ENCODE results near the gene UCK2.
A peak's percentile ranks its signal among the peaks of the same experiment; 100 is the strongest.

The UCK2 gene

GRCh38 chr1:165834881-165835280, 7.5 kb downstream of the UCK2 start:
- DNase-seq: no peak

DNA sequence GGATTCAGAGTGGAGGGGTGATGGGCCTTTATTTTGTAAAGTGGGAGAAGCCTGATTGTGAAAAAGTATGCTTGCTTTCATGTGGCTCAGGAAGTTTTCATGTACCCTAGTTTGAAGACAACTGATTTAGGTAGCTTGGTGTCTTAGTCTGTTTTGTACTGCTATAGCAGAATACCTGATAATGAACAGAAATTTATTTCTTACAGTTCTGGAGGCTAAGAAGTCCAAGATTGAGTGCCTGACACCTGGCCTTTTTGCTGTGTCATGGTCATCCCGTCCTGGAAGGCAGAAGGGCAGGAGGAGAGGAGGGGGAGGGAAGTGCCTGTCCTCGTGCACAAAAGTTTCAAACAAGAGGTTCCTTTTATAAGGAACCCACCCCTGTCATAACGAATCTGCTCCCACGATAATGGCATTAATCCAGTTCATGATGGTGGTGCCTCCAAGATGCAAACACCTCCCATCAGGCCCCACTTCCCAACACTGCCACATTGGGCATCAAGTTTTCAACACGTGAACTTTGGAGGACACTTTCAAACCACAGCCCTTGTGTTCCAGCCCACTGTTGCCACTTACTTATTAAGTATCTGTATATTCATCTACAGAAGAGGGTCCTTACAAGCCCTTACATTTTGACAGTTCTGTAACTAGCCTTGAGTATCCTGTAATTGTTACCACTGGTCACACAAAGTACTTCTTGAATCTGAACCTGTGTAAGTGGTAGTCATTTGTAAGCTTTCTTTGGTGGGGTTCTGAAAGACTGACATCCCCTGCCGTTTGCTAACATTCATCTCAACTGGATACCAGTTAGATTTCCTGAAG, 9.5 kb downstream of the UCK2 start:
- no peak for DNase-seq

- no peak for DNase-seq
Observed at GRCh38 chr1:165837838-165838364, 10.5 kb downstream of the UCK2 start.

GRCh38 chr1:165840423-165840822, 13.0 kb downstream of the UCK2 start:
- no peak for DNase-seq

DNA sequence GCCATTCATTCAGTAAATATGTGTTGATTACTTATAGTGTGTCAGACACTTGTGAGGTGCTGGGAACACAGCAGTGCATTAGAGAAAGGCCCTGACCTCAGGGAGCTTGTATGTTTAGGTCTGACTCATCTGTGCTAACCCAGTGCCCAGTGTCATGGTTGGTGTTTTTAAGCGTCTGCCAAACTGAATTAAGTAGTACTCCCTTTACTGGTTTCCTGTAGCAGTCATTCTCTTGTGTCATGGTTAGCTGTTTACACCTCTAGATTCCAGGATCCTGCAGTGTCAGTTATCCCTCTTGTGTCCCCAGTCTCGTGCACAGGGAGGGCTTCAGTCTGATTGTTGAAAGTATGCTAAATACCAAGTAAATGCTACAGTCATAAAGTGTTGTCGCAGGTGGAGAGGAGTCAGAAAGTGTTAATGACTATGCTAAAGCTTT, 14.2 kb downstream of the UCK2 start:
- no peak for DNase-seq

- DNase-seq: no peak
Observed at GRCh38 chr1:165842023-165842670, 14.7 kb downstream of the UCK2 start.

DNA sequence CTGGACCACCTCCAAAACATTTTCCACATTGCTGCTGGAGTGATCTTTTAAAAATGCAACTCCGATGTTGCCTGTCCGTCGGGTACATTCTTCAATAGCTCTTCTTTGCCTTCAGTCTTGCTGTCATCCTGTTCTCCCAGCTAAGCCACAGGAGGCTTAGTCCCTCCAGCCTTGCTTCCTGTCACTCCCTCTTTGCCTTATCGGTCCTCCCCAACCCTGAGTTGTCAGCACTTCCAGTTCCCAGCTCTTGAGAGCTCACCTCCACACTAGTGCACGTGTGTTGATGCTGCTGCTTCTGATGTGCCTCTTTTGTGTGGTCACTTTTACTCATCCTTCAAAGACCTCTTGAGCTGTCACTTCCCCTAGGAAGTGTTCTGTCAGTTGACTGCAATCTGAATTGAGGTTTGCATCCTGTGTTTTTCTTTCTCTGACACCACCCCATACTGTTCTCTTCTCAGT, 15.3 kb downstream of the UCK2 start:
- DNase-seq: no peak

GRCh38 chr1:165843304-165843703, 15.9 kb downstream of the UCK2 start:
- no peak for DNase-seq

GRCh38 chr1:165844114-165844798, 16.8 kb downstream of the UCK2 start:
- DNase-seq: peak; percentile 17

GRCh38 chr1:165844933-165845332, 17.5 kb downstream of the UCK2 start:
- DNase-seq: no peak

DNA sequence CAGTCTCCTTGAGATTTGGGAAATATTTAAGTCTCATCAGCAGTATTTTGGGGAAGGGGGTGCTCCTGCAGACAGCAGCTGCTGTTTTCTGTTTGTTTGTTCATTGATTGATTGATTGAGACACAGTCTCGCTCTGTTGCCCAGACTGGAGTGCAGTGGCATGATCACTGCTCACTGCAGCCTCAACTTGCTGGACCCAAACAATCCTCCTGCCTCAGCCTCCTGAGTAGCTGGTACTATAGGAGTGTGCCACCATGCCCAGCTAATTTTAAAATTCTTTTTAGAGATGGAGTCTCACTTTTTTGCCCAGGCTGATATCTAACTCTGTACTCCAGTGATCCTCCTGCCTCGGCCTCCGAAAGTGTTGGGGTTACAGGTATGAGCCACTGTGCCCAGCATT, 18.2 kb downstream of the UCK2 start:
- no peak for DNase-seq

DNA sequence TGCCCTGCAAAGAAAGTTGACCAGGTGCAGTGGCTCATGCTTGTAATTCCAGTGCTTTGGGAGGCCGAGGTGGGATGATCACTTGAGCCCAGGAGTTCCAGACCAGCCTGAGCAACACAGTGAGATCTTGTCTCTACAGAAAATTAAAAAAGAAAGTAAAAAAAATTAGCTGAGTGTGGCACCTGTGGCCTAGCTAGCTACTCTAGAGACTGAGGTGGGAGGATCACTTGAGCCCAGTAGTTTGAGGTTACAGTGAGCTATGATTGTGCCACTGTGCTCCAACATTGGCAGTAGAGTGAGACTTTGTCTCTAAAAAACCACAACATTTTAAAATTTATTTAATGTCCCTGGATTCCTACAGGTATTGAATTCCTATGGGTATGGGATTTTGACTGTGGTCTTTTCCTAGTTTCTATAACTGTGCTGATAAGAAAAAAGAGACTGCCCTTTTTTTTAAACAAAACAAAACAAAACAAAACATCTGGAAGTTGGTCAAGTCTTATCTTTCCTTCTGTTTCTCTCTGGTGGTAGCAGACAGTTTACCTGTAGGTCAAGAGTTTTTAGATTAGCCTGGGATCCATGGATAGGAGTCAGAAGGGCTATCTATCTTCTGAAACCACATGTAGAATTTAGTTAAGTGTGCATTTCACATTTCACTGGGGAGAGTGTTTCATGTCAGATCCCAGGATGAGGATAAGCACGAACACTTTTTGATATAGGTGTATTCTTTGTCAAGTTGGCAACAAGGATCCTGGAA, 18.8 kb downstream of the UCK2 start:
- no peak for DNase-seq

- no peak for DNase-seq
Observed at GRCh38 chr1:165847486-165847885, 20.1 kb downstream of the UCK2 start.

DNA sequence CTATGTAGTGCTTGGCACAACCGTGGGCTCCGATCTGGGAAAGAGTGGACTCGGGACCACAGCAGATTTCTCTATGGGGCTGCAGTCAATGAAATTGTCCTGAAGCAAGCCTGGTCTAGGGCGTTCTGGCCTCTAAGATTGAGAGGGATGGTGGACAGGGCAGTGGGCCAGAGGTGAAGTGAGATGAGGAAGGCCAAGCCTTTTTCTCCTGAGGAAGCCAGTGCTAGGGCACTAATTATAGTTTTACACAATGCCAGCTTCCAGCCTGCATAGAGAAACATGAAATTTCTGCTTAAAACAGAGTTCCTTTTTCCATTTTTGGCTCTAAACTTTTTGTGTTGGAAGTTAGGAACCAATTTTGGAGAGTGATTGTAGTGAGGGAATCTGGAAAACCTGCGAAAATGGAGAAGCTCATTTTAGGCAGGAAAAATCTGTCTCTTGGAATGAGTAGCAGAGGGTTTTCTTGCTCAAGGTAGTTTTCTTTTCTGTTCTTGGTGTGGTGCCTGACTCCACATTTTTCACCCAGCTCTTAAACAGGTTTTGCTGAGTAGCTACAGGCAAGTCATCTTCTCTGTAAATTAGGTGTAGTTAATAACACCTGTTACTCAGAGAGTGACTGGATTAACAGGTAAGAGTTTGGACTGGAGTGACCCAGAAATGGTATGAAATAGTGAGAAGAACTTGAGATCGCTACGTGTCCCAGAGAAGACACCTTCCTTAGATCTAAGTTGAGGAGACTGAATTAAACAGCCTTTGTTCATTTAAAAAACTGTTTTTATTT, 22.1 kb downstream of the UCK2 start:
- DNase-seq: no peak

DNA sequence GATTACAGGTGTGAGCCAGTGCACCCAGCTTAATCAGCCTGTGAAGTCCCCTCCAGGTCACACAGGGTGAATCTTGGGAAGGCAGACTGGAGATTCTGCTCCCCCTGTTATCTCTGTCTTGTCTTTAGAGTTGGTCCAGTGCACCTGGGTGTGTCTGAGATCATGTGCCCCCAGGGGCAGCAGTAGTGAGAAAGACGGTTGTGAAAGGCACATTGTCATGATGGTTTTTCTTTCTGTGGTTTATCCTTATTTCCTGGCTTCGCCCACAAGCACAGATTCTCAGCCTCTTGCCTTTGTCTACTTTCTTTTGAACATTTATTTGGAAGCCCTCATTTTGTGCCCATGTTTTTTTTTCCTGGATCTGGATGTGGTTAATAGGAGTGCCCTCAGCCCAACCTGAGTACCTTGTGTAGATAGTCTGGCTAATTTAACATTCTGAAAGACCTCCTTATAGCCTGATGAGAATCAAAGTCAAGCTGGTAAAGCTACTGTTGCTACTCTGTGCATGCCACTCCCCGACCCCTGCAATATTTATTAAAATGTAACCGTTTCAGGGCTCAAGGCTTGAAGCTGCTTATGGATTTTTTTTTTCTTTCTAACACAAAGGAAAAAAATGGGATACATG, 23.7 kb downstream of the UCK2 start:
- no peak for DNase-seq

- no peak for DNase-seq
Observed at GRCh38 chr1:165852871-165853270, 25.5 kb downstream of the UCK2 start.

- no peak for DNase-seq
Observed at GRCh38 chr1:165853528-165854075, 26.2 kb downstream of the UCK2 start.

- DNase-seq: no peak
Observed at GRCh38 chr1:165854101-165854845, 26.9 kb downstream of the UCK2 start.

- no peak for DNase-seq
Observed at GRCh38 chr1:165855010-165855838, 27.8 kb downstream of the UCK2 start.

All from NCI-H1092 treated with DMSO at 0.1 percent for 48 hours (cell line).